GM12891 (cell line): ENCODE results near the gene MAGI1.

Experiments
- PAX5 ChIP-seq: IDR thresholded peaks from 2 replicates; pipeline ENCODE4 v1.6.1; 2011; ENCODE audit warnings: low read length, moderate library complexity, mild to moderate bottlenecking; ENCODE audit not compliant: insufficient read depth, severe bottlenecking
- POLR2A ChIP-seq: IDR thresholded peaks from 2 replicates; pipeline ENCODE4 v1.6.1; 2011; ENCODE audit warnings: low read depth, low read length, control low read depth
- POLR2AphosphoS5 ChIP-seq: IDR thresholded peaks from 2 replicates; pipeline ENCODE4 v1.6.1; 2011; ENCODE audit warnings: low read depth, low read length, control low read depth
- POU2F2 ChIP-seq: IDR thresholded peaks from 2 replicates; pipeline ENCODE4 v1.6.1; 2011; ENCODE audit warnings: low read depth, mild to moderate bottlenecking, control low read depth, low read length, moderate library complexity
- SPI1 ChIP-seq: IDR thresholded peaks from 2 replicates; pipeline ENCODE4 v1.6.1; 2011; ENCODE audit warnings: low read depth, low read length, control low read depth
- TAF1 ChIP-seq: IDR thresholded peaks from 2 replicates; pipeline ENCODE4 v1.6.1; 2011; ENCODE audit warnings: low read depth, low read length, control low read depth

GRCh38 chr3:65677486-65678010, 361.2 kb downstream of the MAGI1 start:
- no peak for TF ChIP-seq POLR2A
- no peak for TF ChIP-seq POLR2AphosphoS5
- TF ChIP-seq SPI1: no peak
- no peak for TF ChIP-seq TAF1
- no peak for TF ChIP-seq PAX5
- no peak for TF ChIP-seq POU2F2
